Measurements from ENCODE around the gene HDAC4. TPM values are rescaled to one million over a fixed set of nuclear protein-coding genes. Genes with fewer than 3 reads are reported as not detected.

The HDAC4 gene
- total and polyA plus RNA-seq, 9 donors: 7.0 to 74.0 (median 46.3) TPM

DNA sequence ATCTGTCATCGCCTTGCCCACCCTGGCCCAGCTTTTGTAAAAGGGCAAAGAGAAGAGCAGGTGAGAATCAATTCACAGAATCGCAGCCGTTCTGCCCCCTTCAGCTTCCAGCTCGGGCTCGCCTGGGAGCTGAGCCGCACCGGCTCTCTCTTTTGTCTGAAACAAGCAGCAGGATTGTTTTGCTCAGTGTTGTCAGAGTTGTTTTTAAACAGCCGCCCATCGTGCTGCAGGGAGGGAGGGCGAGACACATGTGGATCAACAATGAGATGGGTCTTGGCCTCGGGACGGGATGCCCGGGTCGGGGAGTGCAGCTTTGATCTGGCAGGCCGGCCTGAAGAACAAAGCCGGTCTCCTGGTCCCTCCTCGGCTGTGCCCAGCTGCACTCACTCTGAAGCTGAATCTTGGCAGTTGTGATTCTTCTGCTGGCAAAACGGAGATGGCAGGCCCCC, 39.7 kb upstream of the HDAC4 start:
- 3 to 6% (median 6%) methylated on average over 18 of the region's 18 CpGs for WGBS, 3 donors
- DNase-seq: peak; percentile 42 to 72 (median 60)

GRCh38 chr2:239439754-239440315, 39.0 kb upstream of the HDAC4 start:
- Histone ChIP-seq H3K4me3 (no peak overlapping the region), H3K9me3 (no peaks in the 10 kb centered on the region), H3K36me3 (no peaks in the 10 kb centered on the region), H3K4me1 (ENCODE audit: insufficient read depth) (peaks cover 6% of the 10 kb centered on the region), H3K27ac (peak overlapping the region; percentile 41 to 78), H3K27me3 (no peaks in the 10 kb centered on the region)
- 56 to 77% (median 60%) methylated on average over 11 of the region's 11 CpGs for WGBS, 3 donors
- intact Hi-C loops (cut with DNase I): no loop called here
- no peak for DNase-seq
- TF ChIP-seq CTCF (IDR thresholded peaks at IDR 0.05): no peak
- TF ChIP-seq EP300 (IDR thresholded peaks at IDR 0.05): no peak
- TF ChIP-seq POLR2A (IDR thresholded peaks at IDR 0.05): no peak

More for the DNA sequence above, 39.7 kb upstream of the HDAC4 start:
- Histone ChIP-seq H3K27ac (peak overlapping the region; percentile 71 to 78), H3K4me1 (ENCODE audit: insufficient read depth) (peaks cover 9% of the 10 kb centered on the region), H3K9me3 (no peaks in the 10 kb centered on the region), H3K27me3 (no peaks in the 10 kb centered on the region), H3K4me3 (no peak overlapping the region), H3K36me3 (no peaks in the 10 kb centered on the region)
- intact Hi-C loops (cut with DNase I): no loop called here
- TF ChIP-seq EP300 (IDR thresholded peaks at IDR 0.05) (no peak), CTCF (IDR thresholded peaks at IDR 0.05) (no peak), POLR2A (IDR thresholded peaks at IDR 0.05) (no peak)

DNA sequence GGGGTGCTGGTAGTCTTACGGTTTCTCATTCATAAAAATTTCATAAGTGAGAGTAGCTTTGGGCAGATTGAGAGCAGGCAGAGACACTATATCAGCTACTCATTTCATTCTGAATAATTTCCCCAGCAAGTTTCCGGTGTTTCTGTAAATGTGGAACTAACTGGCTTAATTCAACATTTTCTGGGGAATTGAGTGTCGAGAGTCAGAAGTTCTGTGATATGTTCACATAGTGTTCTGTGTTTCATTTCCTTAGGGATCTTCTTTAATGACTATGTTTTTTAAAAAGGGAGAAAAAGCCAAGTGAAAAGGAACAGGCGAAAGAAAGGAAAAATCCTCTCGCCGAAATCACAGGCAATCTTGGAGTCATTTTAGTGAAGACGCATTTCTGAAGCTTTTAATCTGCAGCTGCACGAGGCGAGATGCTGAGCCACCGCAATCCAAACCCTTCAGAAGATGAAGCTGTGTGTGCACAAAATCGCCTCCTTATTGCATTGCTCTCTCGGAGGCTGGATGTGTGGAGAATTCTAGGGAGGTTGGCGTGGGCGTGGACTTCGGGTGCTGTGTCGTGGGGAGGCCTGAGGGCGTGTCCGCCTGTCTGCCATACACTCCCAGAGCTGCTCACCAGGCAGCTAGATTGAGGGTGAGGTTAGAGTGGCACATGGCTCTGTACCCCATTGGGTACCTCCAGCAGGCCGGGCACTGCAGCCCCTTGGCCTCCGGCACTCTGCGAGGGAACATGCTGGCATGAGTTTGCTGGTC, 38.4 kb upstream of the HDAC4 start:
- TF ChIP-seq CTCF (IDR thresholded peaks at IDR 0.05): no peak
- no peak for TF ChIP-seq POLR2A (IDR thresholded peaks at IDR 0.05)
- no peak for TF ChIP-seq EP300 (IDR thresholded peaks at IDR 0.05)
- 90 to 91% (median 90%) methylated on average over 21 of the region's 21 CpGs for WGBS, 3 donors
- peak overlapping the region in 1 of 2 donors; percentile 78 for H3K27ac ChIP-seq
- H3K9me3 ChIP-seq: no peaks in the 10 kb centered on the region
- H3K36me3 ChIP-seq: no peaks in the 10 kb centered on the region
- no peak for DNase-seq
- peaks cover 6% of the 10 kb centered on the region for H3K4me1 ChIP-seq (ENCODE audit: insufficient read depth)
- H3K27me3 ChIP-seq: no peaks in the 10 kb centered on the region
- H3K4me3 ChIP-seq: no peak overlapping the region
- intact Hi-C loops (cut with DNase I): no loop called here

- TF ChIP-seq CTCF (IDR thresholded peaks at IDR 0.05) (no peak), POLR2A (IDR thresholded peaks at IDR 0.05) (no peak), EP300 (IDR thresholded peaks at IDR 0.05) (no peak)
- intact Hi-C loops (cut with DNase I): no loop called here
- H3K4me3 ChIP-seq: no peak overlapping the region
- no peak for DNase-seq
- no peak overlapping the region for H3K27ac ChIP-seq
- WGBS, 3 donors: 85 to 91% (median 89%) methylated on average over 3 of the region's 3 CpGs
- no peaks in the 10 kb centered on the region for H3K9me3 ChIP-seq
- no peaks in the 10 kb centered on the region for H3K27me3 ChIP-seq
- H3K36me3 ChIP-seq: no peaks in the 10 kb centered on the region
- peaks cover 6% of the 10 kb centered on the region for H3K4me1 ChIP-seq (ENCODE audit: insufficient read depth)
Measured at GRCh38 chr2:239438368-239438767, 37.5 kb upstream of the HDAC4 start.
